ENCODE data around the gene HJV. TPM values are rescaled to one million over a fixed set of nuclear protein-coding genes. Genes with fewer than 3 reads are reported as not detected.

Gene HJV
- total RNA-seq, 2 donors from 2014 or later, result not detected

- Mint-ChIP-seq H3K4me3 (no peak overlapping the region), H3K4me1 (peaks cover 32% of the 10 kb centered on the region), H3K27me3 (no peaks in the 10 kb centered on the region), H3K9me3 (no peaks in the 10 kb centered on the region), H3K27ac (no peak overlapping the region), H3K36me3 (ENCODE audit: low read depth) (peaks cover 13% of the 10 kb centered on the region)
- peak; percentile 16 for ATAC-seq (replicated peaks)
These were observed 41.6 kb downstream of the HJV start for GRCh38 chr1:145979746-145980456.

- Mint-ChIP-seq H3K4me3 (no peak overlapping the region), H3K27me3 (no peaks in the 10 kb centered on the region), H3K36me3 (ENCODE audit: low read depth) (peaks cover 13% of the 10 kb centered on the region), H3K9me3 (no peaks in the 10 kb centered on the region), H3K4me1 (peaks cover 24% of the 10 kb centered on the region), H3K27ac (no peak overlapping the region)
- ATAC-seq (replicated peaks), result peak; percentile 91
These were observed 42.4 kb downstream of the HJV start for GRCh38 chr1:145978854-145979745.

GRCh38 chr1:145978471-145978853, 43.1 kb downstream of the HJV start:
- no peak for ATAC-seq (replicated peaks)
- H3K27me3 Mint-ChIP-seq, result no peaks in the 10 kb centered on the region
- H3K9me3 Mint-ChIP-seq, result no peaks in the 10 kb centered on the region
- no peak overlapping the region for H3K27ac Mint-ChIP-seq
- H3K4me3 Mint-ChIP-seq, result no peak overlapping the region
- H3K4me1 Mint-ChIP-seq, result peaks cover 17% of the 10 kb centered on the region
- H3K36me3 Mint-ChIP-seq (ENCODE audit: low read depth), result peaks cover 13% of the 10 kb centered on the region

- H3K9me3 Mint-ChIP-seq, result no peaks in the 10 kb centered on the region
- no peaks in the 10 kb centered on the region for H3K27me3 Mint-ChIP-seq
- no peak overlapping the region for H3K4me3 Mint-ChIP-seq
- H3K27ac Mint-ChIP-seq, result no peak overlapping the region
- H3K4me1 Mint-ChIP-seq, result peaks cover 10% of the 10 kb centered on the region
- peak; percentile 26 for ATAC-seq (replicated peaks)
- peaks cover 13% of the 10 kb centered on the region for H3K36me3 Mint-ChIP-seq (ENCODE audit: low read depth)
These were observed 43.8 kb downstream of the HJV start for GRCh38 chr1:145977486-145978470.

GRCh38 chr1:145977016-145977415, 44.5 kb downstream of the HJV start:
- peaks cover 13% of the 10 kb centered on the region for H3K36me3 Mint-ChIP-seq (ENCODE audit: low read depth)
- H3K9me3 Mint-ChIP-seq, result no peaks in the 10 kb centered on the region
- no peak overlapping the region for H3K4me3 Mint-ChIP-seq
- H3K4me1 Mint-ChIP-seq, result peaks cover 3% of the 10 kb centered on the region
- no peak for ATAC-seq (replicated peaks)
- no peaks in the 10 kb centered on the region for H3K27me3 Mint-ChIP-seq
- H3K27ac Mint-ChIP-seq, result no peak overlapping the region

GRCh38 chr1:145975216-145975615, 46.3 kb downstream of the HJV start:
- H3K4me1 Mint-ChIP-seq, result no peaks in the 10 kb centered on the region
- no peaks in the 10 kb centered on the region for H3K9me3 Mint-ChIP-seq
- H3K27ac Mint-ChIP-seq, result peak overlapping the region; percentile 14
- no peak for ATAC-seq (replicated peaks)
- no peaks in the 10 kb centered on the region for H3K27me3 Mint-ChIP-seq
- H3K4me3 Mint-ChIP-seq, result no peak overlapping the region
- H3K36me3 Mint-ChIP-seq (ENCODE audit: low read depth), result peaks cover 13% of the 10 kb centered on the region

GRCh38 chr1:145974721-145975120, 46.8 kb downstream of the HJV start:
- ATAC-seq (replicated peaks), result no peak
- H3K27me3 Mint-ChIP-seq, result no peaks in the 10 kb centered on the region
- peak overlapping the region; percentile 14 for H3K27ac Mint-ChIP-seq
- H3K36me3 Mint-ChIP-seq (ENCODE audit: low read depth), result peaks cover 13% of the 10 kb centered on the region
- H3K9me3 Mint-ChIP-seq, result no peaks in the 10 kb centered on the region
- H3K4me3 Mint-ChIP-seq, result no peak overlapping the region
- no peaks in the 10 kb centered on the region for H3K4me1 Mint-ChIP-seq

GRCh38 chr1:145972580-145972979, 49.0 kb downstream of the HJV start:
- no peaks in the 10 kb centered on the region for H3K4me1 Mint-ChIP-seq
- H3K4me3 Mint-ChIP-seq, result no peak overlapping the region
- H3K27ac Mint-ChIP-seq, result no peak overlapping the region
- no peak for ATAC-seq (replicated peaks)
- H3K27me3 Mint-ChIP-seq, result no peaks in the 10 kb centered on the region
- peaks cover 6% of the 10 kb centered on the region for H3K36me3 Mint-ChIP-seq (ENCODE audit: low read depth)
- no peaks in the 10 kb centered on the region for H3K9me3 Mint-ChIP-seq

Other genes with a start within 250 kb of the HJV start
- gene RNF115, start 197.6 kb downstream of the HJV start, total RNA-seq, result 1 to 10 TPM; 7.9 to 9.3 TPM
- 10 to 100 TPM; 20.4 to 22.2 TPM for gene POLR3C, start 197.5 kb downstream of the HJV start, total RNA-seq
- 1 to 10 TPM; 2.3 to 2.7 TPM for gene NUDT17, start 176.1 kb downstream of the HJV start, total RNA-seq
- 10 to 100 TPM; 16.3 to 24.6 TPM for gene PIAS3, start 162.7 kb downstream of the HJV start, total RNA-seq
- under 1 TPM; 0.29 to 0.56 TPM for gene ANKRD35, start 135.9 kb downstream of the HJV start, total RNA-seq
- gene ITGA10, start 111.7 kb downstream of the HJV start, total RNA-seq, result 1 to 10 TPM; 1.6 to 2.9 TPM
- gene PEX11B, start 103.0 kb downstream of the HJV start, total RNA-seq, result 10 to 100 TPM; 23.6 to 25.2 TPM
- gene RBM8A, start 94.3 kb downstream of the HJV start, total RNA-seq, result 100 to 1,000 TPM; 222 to 275 TPM
- 10 to 100 TPM; 43.4 to 61.2 TPM for gene LIX1L, start 63.7 kb downstream of the HJV start, total RNA-seq
- gene ANKRD34A, start 57.2 kb downstream of the HJV start, total RNA-seq, result 1 to 10 TPM; 4.6 to 4.8 TPM
- gene POLR3GL, start 57.0 kb downstream of the HJV start, total RNA-seq, result 10 to 100 TPM; 16.9 to 26.0 TPM
- gene TXNIP, start 25.2 kb downstream of the HJV start, total RNA-seq, result 100 to 1,000 TPM in 1 of 2 donors, 10 to 100 TPM in 1; 74.2 to 269 TPM
- gene NBPF10, start 123.1 kb upstream of the HJV start, total RNA-seq, result 1 to 10 TPM; 3.1 to 3.4 TPM
- gene NOTCH2NLA, start 207.3 kb upstream of the HJV start, total RNA-seq, result 10 to 100 TPM; 26.3 to 45.1 TPM

Measured in activated T-helper 17 cell treated with anti-CD3 and anti-CD28 coated beads, Interleukin-2, amount 50 U/mL, for 72 hours (primary cell).